Measurements from ENCODE around the gene DYRK1B.
"Not testable (repeated sequence)": the region's sequence is repeated elsewhere in the genome, so short reads cannot be mapped to it uniquely, and the experiment has no call there.

Gene DYRK1B

DNA sequence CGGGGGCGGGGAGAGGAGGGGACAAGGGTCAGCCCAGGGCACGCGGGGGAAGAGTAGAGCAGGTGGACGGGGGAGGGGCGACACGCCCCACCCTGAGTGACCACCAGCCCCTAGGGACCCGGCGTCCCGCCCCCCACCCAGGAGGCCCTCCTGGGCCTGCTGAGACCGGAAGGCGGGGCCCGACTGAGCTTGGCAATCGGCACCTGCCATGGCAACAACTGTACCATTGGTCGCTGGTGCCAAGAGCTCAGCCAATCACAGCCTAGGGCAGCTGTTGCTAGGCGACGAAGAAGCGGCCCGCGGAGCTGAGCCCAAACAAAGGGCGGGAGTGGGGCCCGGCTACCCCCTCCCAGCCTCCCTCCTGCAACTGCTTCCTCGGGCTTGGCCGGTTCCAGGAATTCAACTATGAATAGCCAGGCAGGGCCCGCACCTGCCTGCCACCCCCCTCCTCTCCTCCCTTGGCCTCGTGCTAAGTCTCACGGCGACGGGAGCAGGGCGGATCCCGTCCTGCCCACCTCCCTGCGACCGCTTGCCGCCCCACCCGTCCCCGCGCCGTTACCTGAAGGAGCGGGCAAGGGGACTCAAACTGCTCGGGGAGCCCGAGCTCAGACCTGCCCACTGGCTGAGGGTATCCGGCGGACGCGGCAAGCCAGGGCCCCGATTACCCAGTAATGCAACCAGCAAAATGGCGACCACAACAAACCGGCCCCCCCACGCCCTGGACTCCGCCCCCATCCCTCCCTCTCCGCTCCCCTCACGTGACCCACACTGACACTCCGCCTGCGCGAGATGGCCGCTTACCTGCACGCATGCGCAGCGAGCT, at the start of gene DYRK1B:
Gene DYRK1B, minus strand, starts transcription at position 699 of the 823 bp plus-strand sequence. CDS start 2,295 bp downstream, outside the sequence.
- peak; percentile 96 to 98 for DNase-seq

DNA sequence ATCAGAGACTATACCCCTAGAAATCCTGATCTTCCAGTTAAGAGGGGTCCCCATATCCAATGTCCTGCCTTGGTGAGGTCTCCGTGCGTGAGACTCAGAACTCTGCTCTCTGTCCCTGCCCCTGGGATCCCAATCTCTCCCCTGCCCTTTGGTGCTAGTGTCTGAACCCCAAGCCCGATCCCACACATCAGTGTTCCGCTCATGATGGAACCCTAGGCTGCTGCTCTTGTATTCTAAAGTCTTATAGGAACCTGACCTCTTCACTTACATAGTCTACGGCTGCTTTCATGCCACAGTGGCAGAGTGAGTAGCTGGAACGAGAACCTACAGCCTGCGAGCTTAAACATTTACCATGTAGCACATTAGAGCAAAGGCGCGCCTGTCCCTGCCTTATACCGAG, 48.7 kb upstream of the DYRK1B start:
- not testable (repeated sequence) for DNase-seq

DNA sequence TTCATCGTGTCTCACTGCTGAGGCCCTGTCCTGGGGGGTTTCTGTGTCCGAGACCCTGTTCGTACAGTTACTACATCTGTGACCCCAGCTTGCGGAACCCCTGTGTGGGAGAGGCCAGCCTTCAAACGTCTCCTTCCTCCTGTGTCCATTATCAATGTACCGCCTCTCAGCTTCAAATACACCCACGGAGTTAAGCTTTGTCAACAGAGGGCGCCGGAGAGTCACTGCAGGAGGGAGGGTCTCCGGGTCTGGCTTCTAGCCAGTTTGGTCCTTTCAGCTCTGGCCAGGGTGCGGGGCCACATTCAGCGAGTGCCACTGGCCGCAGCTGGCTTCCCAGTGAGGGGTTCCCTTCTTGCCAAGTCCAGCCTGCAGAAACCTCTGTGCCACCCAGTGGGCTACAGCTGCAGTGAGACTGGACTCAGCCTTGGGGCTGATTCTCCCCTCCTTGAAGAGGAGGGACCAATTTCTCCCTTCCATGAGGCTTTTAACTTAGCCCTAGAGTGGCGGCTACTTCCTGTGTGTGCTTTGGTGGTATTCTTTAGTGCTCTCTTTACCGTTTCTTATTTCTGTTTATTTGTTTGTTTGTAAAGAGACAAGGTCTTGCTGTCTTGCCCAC, 47.6 kb upstream of the DYRK1B start:
- peak; percentile 5 to 13 for DNase-seq

DNA sequence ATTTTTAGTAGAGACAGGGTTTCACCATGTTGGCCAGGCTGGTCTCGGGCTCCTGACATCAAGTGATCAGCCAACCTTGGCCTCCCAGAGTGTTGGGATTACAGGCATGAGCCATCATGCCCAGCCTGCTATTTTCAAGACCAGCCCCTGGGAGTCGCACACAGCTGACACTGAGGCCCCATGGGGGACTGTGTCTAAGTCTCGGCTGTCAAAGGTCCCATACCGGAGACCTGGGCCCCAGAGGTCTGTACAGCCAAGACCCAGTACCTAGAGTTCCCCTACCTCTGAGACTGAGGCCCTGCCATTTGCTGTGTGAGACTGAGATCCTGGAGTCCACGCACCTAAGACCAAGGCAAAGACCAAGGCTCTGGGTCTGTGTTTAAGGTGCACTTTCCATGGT, 46.3 kb upstream of the DYRK1B start:
- DNase-seq = not testable (repeated sequence)

DNA sequence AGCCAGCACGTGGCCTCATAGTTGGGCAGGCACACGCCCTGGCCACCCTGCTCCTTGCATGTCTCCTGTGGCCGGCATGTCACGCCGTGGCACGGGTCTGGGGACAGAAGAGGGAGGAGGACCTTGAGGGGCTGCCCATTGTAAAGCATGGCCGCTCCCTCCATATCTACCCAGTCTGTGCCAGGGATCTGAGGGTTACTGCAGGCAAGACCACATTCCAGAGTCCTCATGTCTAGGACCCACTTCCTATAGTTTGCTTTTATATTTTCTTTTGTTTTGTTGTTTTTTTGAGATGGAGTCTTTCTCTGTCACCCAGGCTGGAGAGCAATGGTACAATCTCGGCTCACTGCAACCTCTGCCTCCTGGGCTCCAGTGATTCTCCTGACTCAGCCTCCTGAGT, 45.8 kb upstream of the DYRK1B start:
- DNase-seq = not testable (repeated sequence)

DNA sequence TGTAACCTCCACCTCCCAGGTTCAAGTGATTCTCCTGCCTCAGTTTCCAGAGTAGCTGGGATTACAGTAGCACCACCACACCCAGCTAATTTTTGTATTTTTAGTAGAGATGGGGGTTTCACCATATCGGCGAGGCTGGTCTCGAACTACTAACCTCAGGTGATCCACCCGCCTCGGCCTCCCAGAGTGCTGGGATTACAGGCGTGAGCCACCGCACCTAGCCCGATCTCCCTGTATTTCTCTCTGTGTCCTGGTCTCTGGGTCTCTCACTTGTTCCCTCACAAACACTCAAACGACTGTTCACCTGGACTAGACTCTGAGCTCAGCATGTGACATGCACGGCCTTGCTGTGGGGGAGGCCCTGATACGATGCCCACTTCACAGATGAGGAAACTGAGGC, 44.9 kb upstream of the DYRK1B start:
- not testable (repeated sequence) for DNase-seq

DNA sequence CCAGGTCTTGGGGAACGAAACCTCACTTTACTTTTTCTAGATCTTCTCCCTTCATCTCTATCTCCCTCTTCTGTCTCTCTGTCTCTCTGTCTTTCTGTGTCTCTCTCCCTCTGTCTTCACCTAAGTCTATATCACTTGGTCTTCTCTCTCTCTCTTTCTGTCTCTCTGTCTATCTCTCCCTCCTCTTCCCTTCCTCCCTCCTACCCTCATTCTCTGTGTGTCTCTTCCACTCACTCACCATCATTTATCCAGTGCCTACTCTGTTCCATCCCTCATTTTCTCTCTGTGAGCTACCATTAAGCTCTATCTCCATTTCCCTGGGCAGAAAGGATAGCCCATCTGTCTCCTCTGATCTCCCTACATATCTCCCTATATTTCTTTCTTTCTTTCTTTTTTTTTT, 44.4 kb upstream of the DYRK1B start:
- DNase-seq = no peak

DNA sequence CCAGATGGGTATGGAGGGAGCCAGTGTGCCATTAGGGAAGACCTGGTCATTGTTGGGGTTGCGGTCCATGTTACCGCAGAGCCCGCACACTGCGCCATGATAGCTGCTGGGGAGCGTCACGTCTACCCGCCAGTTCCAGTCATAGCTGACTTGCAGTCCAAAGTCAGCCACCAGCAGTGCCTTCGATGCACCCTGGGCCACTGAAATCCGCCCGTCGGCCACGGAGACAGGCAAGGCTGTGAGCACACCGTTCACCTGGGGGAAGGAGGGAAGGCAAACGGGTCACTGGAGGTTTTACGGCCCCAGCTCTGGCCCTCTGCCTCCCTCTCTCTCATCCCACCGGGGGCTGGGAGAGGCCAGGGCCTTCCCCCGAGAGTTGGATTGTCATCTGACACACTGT, 44.0 kb upstream of the DYRK1B start:
- not testable (repeated sequence) for DNase-seq

DNA sequence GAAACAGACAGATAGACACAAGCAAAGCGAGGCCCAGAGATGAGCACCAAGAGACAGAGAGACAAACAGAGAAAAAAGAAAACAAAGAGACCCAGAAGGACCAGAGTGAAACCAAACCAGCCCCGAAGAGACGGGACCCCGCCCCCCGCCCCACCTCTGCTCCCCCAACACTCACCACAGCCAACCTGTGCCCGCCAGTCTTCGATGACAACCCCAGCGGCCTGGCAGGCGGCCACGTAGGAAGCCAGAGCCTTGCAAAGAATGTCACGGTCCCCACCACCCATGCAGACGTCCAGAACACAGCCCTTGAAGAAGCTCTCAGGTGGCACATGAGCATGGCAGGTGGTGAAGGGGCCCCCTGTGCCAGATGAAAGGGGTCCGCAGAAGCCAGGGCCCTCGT, 43.5 kb upstream of the DYRK1B start:
- DNase-seq = not testable (repeated sequence)

DNA sequence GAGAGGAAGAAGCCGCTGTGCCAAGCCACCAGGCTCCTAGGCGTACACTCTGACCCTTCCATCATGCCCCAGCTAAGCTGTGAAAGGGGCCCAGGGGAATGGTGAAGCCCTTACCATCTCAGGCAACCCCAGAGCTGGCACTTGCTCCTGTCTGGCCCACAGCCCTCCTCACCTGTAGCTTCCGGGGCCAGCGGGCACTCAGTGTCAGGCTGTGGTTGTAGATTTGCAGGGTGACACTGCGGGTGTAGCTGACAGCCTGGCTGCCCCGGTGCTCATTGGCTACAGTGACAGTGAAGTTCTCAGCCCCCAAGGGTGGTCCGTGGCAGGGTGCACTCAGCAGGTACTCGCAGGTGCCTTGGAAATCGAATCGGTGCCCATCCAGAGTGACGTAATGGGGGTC, 42.5 kb upstream of the DYRK1B start:
- not testable (repeated sequence) for DNase-seq

DNA sequence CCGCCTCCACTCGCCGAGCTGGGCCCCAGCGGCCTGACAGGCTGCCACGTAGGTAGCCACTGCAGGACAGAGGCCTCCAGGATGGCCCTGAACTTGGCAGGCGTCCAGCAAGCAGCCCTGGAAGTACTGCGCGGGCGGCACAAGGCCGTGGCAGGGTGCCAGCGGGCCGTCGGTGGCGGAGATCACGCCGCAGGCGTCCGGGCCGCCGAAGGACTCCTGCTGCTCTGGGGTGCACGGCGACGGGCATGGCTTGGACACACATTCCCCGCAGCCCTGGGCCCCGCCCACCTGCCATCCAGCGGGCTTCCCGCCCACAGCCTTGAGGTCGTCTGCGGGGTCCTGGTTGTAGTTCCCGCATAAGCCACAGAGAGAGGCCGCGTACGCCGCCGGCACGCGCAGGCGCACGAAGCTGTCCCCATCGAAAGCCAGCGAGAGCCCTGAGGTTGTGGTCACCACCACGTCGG, 41.5 kb upstream of the DYRK1B start:
- not testable (repeated sequence) for DNase-seq

DNA sequence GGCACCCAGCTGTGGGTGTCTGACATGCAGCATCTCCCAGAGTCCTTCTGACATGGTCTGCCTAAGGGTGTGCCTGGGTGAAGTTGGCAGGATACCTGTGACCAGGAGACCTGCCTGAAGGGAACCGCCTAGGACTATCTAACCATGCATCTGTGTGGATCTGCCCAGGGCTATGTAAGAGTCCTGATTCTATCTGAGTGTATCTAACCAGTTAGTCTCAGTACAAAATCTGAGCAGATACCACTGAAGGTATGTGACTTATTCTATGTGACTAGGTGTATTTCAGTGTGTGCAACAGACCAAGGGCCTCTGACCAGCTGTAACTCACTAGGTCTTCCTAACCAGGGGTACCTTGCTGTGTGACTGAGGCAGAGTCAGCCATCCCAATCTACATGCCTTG, 40.4 kb upstream of the DYRK1B start:
- DNase-seq = no peak

DNA sequence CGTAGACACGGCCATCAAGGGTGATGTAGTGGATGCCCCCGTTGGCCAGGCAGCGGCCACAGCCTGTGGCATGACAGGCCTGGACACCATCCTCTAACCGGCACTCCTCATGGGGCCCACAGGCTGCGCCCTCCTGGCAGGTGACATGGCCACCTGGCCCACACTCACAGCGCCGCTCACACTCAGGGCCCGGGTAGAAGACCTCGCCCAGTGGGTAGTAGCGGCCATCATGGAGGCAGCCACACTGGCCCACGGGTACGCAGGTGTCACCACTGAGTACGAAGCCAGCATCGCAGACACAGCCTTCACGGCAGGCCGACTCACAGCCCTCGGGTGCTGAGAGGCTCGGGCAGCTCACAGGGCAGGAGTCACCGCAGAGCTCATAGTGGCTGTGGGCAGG, 39.4 kb upstream of the DYRK1B start:
- no peak for DNase-seq

DNA sequence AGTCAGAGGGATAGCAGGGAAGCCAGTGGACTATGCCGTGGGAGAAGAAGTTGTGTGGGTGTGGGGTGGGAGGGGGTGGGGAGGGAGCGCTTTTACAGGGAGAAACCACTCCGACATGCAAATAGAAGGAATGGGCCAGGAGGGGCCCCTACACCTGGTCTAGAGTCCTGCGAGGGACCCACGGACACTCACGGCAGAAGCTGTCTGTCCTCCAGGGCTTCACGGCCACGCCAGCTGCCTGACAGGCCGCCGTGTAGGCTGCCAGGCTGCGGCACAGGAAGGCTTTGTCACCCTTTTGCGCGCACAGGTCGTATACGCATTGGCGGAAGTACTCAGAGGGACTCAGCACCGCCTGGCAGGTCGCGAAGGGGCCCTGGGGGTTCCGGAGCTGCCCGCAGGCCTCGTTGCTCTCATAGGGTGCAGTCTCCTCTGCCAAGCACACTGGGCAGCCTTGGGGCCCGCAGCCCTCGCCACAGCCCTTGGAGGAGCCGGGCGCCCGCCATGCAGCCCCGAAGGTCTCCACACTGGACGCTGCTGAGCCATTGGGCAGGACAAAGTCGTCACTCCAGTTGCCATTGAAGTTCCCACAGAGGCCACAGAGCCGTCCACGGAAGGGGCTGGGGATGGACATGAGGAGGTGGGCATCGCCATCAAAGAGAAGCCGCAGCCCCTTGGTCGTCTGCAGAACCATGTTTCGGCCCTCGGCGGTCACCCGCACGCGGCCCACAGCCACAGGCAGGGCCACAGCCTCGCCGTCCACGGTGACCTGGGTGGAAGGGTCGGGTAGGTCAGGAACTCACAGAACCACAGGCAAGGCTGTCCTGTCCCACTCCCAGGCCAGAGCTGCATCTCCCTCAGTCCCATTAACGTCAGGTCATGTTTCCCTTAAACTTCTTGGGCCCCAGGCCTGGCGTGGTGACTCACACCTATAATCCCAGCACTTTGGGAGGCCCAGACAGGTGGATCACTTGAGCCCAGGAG, 38.2 kb upstream of the DYRK1B start:
- no peak for DNase-seq

DNA sequence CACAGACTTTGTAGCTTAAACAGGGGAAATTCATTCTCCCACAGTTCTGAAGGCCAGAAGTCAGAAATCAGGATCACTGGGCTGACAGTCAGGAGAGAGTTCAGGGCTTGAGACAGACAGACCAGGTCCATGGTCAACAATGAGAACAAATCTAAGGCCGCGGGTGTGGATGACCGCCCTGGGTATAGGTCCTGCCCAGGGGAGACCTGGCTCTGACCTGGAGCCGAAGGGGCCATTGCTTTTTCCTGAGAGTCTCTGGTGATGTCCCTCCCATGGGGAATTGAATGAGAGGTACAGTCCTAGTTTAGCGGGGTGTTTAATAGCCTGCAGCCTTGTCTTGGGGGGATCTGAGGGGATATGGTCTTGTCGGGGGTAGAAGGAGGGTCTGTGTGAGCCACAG, 37.4 kb upstream of the DYRK1B start:
- DNase-seq = no peak

DNA sequence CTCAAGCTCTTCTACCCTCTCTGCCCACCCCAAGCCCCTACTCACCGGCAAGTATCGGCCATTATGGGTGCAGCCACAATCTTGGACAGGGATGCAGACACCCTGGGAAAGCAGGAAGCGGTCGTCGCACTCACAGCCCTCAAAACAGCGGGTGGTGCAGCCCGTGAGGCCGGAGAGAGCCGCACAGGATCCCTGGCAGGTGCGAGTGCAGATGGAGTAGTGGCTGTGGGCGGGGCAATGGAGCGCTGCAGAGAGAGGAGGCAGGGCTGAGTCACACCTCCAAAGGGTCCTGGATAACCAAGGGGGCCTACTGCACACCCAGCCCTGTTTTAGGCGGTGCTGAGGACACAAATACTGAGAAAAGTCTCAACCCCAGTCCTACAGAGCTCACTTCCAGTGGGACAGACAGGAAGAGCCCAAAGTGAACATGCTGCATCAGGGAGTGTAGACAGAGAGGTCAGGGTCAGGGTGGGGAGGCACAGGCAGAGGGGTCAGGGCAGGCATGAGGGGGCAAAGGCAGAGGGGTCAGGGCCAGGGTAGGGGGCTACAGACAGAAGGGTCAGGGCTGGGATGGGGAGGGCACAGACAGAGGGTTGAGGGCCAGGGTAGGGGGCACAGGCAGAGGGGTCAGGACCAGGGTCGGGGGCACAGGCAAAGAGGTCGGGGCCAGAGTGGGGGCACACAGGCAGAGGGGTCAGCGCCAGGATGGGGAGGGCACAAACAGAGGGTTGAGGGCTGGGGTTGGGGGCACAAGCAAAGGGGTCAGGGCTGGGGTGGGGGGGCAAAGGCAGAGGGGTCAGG, 36.4 kb upstream of the DYRK1B start:
- peak; percentile 41 to 67 for DNase-seq

DNA sequence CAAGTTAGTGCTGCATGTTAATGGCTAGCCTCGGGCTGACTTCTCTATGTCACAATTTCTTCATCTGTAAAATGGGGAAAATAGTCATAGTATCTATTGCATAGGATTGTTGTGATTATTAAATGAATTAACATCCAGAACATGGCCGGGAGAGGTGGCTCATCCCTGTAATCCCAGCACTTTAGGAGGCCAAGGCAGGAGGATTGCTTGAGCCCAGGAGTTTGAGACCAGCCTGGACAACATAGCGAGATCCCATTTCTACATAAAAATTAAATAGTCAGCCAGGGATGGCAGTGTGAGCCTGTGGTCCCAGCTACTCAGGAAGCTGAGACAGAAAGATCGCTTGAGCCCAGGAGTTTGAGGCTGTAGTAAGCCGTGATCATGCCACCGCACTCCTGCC, 34.0 kb upstream of the DYRK1B start:
- no peak for DNase-seq

DNA sequence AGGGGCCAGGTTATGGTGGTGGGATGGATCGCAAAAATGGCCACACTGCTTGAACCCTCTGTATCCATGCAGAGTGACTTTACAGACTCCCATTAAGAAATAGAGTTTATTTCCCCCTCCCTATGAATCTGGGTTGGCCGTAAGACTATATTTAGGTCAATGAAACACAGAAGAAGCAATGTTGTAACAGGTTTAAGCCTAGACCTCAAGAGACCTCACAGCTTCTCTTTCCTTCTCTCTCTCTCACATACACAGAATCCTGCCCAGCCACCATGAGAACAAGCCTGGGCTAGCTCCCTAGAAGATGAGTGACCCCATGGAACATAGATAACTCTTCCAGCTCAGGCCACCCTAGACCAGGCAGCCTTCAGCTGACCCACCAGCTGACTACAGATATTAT, 33.2 kb upstream of the DYRK1B start:
- DNase-seq = no peak

DNA sequence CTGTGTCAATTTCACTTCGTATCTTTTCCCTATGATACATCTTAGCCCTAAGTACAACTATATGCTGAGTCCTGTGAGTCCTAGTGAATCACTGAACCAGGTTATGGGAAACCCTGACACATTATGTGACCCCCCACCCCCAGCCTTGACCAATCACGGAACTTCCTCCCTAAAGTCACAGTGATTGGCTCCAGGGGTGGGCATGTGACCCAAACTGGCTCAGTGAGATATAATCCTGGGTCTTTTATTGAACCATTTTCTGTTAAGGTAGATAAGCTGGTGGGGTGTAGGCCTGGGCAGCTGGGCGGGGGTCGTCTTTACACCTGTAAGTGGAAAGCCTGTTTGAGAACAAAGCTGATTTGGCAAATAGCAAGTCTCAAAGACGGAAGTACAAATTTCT, 32.0 kb upstream of the DYRK1B start:
- DNase-seq = no peak

DNA sequence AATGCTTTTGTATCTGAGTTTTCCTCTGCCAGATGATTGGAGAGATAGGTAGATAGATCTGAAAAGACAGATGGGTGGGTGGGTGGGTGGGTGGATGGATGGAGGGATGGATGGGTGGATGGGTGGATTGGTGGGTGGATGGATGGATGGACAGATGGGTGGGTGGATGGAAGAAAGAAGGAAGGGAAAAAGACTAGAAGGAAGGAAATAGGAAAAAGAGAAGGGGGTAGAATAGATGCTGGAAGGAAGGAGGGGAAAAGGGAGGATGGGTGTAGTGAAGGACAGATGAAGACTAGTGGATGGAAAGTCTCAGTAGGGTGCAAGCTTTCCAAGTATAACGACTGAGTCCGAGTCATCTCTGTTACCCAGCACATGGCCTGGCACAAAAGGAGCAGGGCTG, 31.2 kb upstream of the DYRK1B start:
- DNase-seq = no peak

DNA sequence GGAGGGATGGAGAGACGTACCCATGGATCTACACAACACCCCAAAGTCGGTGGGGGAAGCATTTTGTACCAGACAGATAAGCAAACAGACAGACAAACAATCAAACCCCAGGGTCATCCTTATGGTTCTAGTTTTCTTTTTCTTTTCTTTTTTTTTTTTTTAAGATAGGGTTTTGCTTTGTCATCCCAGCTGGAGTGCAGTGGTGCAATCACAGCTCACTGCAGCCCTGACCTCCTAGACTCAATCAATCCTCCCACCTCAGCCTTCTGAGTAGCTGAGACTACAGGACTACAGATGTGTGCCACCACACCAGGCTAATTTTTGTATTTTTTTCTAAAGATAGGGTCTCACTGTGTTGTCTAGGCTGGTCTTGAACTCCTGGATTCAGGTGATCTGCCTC, 30.2 kb upstream of the DYRK1B start:
- no peak for DNase-seq

DNA sequence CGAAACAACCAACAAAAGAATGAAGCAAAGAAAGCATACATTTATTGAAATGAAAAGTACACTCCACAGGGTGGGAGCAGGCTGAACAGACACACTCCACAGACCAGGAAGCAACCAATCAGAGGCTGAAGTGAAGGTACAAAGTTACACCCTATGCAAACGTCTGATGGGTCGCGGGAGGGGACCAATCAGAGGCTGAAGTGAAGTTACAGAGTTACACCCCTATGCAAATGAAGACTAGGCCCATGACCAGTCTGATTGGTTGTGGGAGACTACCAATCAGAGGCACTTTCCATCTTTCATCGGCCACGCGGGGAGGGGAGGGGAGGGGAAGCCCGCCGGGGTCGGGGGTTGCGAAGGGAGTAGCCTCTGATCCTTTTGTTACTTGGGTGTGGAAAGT, 24.6 kb upstream of the DYRK1B start:
- peak; percentile 28 to 35 for DNase-seq

Data from NCI-H2081 (cell line).